Transverse colon (tissue), 4 donors: ENCODE data around the gene ART1.

Experiments used
- POLR2A ChIP-seq: fragments of 450-650 bp; IDR thresholded peaks from one replicate; pipeline ENCODE4 v1.6.1; 2016; ENCODE audit warnings: antibody characterized with exemption, mild to moderate bottlenecking, moderate library complexity
- POLR2AphosphoS5 ChIP-seq, 3 donors: sonication (generic); formaldehyde crosslinking; IDR thresholded peaks; one replicate each; pipeline ENCODE4 v1.6.1; 2016; ENCODE audit warnings: antibody characterized with exemption in 3 of 3
- TF ChIP-seq, protein P1 (sequence below), 5 experiments: fragments of 200-600 bp in 3 of 5; fragments of 450-650 bp in 2 of 5; sonication (generic) in 3 of 5; IDR thresholded peaks; 1 replicate in 2 of 5; 2 replicates in 3 of 5; pipeline ENCODE4 v1.5.1; 2016 to 2017; ENCODE audit warnings: antibody characterized with exemption in 5 of 5, inconsistent platforms in 3 of 5, mild to moderate bottlenecking in 2 of 5, moderate library complexity in 1 of 5

- TF ChIP-seq, protein P1, sequence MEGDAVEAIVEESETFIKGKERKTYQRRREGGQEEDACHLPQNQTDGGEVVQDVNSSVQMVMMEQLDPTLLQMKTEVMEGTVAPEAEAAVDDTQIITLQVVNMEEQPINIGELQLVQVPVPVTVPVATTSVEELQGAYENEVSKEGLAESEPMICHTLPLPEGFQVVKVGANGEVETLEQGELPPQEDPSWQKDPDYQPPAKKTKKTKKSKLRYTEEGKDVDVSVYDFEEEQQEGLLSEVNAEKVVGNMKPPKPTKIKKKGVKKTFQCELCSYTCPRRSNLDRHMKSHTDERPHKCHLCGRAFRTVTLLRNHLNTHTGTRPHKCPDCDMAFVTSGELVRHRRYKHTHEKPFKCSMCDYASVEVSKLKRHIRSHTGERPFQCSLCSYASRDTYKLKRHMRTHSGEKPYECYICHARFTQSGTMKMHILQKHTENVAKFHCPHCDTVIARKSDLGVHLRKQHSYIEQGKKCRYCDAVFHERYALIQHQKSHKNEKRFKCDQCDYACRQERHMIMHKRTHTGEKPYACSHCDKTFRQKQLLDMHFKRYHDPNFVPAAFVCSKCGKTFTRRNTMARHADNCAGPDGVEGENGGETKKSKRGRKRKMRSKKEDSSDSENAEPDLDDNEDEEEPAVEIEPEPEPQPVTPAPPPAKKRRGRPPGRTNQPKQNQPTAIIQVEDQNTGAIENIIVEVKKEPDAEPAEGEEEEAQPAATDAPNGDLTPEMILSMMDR (IDR thresholded peaks at IDR 0.05) = no peak
- TF ChIP-seq POLR2A (no peak), POLR2AphosphoS5 (IDR thresholded peaks at IDR 0.05) (no peak)
Measured at GRCh38 chr11:3605771-3606203, 39.1 kb upstream of the ART1 start.
